OCI-LY7 (cell line): ENCODE results near the gene MCM6.

Experiments used
- EZH2phosphoT487 ChIP-seq: fragments of 200-600 bp; sonication (generic); IDR thresholded peaks from 2 replicates; pipeline ENCODE4 v1.6.1; 2018; ENCODE audit warnings: low read depth, borderline replicate concordance, mild to moderate bottlenecking, mixed run types, antibody characterized with exemption, low read length, moderate library complexity, mixed read lengths
- TF ChIP-seq, protein P1 (sequence below): fragments of 200-600 bp; sonication (generic); conservative IDR thresholded peaks from 2 replicates; pipeline ENCODE4 v1.5.1; 2014; ENCODE audit warnings: mild to moderate bottlenecking, antibody characterized with exemption, low read length, moderate library complexity, mixed read lengths

DNA sequence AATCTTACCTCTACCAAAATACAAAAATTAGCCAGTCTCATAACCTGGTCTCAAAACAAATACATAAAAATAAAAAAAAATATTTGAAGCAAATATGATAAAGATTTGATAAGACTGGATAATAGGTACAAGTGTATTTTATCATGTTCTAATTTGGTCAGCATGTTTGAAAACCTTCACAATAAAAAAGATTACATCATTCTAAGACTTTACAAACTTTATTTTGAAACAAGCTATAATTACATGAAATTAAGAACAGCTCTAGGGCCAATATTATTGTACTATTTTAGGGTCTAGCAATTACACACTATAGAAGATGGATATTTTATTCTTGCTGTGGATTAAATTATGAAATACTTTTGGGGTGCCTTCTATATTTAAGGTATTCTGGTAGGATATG, 29.4 kb upstream of the MCM6 start:
- TF ChIP-seq, protein P1, sequence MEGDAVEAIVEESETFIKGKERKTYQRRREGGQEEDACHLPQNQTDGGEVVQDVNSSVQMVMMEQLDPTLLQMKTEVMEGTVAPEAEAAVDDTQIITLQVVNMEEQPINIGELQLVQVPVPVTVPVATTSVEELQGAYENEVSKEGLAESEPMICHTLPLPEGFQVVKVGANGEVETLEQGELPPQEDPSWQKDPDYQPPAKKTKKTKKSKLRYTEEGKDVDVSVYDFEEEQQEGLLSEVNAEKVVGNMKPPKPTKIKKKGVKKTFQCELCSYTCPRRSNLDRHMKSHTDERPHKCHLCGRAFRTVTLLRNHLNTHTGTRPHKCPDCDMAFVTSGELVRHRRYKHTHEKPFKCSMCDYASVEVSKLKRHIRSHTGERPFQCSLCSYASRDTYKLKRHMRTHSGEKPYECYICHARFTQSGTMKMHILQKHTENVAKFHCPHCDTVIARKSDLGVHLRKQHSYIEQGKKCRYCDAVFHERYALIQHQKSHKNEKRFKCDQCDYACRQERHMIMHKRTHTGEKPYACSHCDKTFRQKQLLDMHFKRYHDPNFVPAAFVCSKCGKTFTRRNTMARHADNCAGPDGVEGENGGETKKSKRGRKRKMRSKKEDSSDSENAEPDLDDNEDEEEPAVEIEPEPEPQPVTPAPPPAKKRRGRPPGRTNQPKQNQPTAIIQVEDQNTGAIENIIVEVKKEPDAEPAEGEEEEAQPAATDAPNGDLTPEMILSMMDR: no peak
- no peak for TF ChIP-seq EZH2phosphoT487
